GM21390 (cell line): ENCODE results near the gene PCNT.
"Not testable (repeated sequence)": the region's sequence is repeated elsewhere in the genome, so short reads cannot be mapped to it uniquely, and the experiment has no call there.

Experiments used
- ATAC-seq: cut with Tn5 transposase; IDR thresholded peaks from one replicate; pipeline ENCODE4 v1.9.1; 2021; ENCODE audit not compliant: unreplicated experiment

Gene PCNT

DNA sequence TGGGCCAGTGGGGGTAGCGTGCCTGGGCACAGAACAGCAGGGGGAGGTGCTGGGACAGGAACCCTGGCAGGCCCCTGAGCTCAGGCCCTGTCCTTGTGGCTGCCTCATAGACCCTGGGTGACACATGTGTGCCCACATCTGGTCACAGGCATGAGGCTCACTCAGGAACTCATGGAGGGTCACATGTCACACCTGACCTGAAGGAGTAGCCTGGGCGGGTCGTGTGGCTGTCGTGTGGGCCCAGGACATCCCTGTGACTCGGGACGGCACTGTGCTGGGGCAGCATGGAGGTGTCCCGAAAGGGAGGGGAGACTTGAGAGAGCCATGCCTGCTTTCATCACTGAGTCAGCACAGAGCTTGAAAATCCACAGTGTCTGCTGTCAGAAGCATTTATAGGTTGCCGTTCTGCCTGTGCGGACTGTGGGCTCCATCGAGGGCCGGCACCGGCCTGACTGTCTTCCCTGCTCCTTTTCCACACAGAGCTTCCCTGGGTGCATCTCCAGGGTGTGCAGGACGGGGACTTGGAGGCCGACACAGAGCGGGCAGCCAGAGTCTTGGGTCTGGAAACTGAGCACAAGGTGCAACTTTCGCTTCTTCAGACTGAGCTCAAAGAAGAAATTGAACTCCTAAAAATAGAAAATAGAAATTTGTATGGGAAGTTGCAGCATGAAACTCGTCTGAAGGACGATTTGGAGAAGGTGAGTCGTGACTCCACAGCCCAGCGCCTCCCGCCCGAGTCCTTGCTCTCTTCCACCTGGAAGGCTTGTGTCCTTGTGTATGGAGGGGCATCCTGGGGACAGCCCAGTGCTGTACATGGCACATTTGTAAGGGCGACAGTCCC lies 32.8 kb downstream of the PCNT start:
- ATAC-seq, result no peak

DNA sequence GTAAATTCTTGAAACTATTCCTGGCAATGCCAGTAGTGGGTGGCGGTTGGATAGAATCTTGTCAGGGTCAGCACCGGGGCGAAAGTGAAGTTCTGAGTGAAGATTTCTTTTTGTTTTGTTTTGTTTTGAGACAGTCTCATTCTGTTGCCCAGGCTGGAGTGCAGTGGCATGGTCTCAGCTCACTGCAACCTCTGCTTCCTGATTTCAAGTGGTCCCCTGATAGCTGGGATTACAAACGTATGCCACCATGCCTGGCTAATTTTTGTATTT lies 33.3 kb downstream of the PCNT start:
- ATAC-seq, result no peak

DNA sequence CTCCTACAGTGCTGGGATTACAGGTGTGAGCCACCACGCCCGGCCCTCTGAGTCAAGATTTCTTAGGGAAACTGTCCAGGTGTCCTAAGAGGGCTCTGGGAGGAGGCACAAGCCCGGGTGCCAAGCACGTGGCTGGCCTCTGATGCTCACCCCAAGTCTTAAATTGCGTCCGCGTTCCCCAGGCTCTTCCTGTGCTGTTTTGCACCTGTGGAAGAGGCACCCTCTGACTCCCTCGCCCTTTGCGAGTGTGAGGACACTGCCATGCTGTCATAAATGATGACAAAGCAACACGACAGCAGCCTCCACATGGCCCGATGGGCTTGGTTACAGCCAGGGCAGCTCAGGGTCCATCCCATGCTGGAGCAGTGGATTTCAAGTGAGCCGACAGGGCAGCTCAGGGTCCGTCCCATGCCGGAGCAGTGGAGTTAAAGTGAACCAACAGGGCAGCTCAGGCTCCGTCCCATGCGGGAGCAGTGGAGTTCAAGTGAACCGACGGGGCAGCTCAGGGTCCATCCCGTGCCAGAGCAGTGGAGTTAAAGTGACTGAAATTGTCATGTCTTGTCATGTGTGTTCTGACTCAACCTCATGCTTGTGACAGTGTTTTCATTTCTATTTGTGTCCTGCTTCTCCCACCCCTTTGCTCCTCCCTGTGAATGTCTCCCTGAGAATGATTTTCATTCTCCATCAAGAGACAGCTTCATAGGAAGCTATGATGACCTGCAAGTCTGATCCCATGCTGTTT lies 33.9 kb downstream of the PCNT start:
- ATAC-seq, result no peak

DNA sequence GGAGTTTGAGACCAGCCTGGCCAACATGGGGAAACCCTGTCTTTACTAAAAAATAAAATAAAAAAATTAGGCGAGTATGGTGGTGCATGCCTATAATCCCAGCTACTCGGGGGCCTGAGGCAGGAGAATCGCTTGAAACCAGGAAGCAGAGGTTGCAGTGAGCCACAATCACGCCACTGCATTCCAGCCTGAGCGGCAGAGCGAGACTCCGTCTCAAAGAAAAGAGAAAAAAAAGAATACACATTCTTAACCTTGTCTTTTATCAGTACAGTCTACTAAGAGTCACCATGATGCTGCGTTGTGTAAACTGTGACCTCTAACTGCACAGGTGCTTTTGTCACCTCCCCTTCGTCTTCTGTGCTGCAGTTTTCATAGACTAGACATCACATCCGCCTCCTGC lies 37.2 kb downstream of the PCNT start:
- no peak for ATAC-seq

DNA sequence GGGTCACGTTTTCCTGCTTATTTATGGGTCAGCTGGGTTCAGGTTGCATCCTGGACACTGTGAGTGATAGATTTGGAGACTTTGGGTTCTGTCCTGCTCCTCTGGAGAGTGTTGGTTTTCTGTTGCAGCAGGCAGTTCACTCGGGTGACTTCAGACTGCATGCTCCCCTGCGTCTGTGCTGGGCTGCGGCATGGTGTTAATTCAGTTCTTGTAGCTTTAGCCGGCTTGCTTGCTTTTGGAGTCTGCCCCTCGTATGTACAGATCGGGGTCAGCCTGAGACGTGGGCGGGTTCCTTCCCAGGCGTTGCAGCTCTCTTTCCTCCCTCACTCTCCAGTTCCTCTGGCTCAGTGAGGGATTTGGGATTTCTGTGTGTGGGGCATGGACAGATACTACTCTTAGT lies 38.0 kb downstream of the PCNT start:
- no peak for ATAC-seq

DNA sequence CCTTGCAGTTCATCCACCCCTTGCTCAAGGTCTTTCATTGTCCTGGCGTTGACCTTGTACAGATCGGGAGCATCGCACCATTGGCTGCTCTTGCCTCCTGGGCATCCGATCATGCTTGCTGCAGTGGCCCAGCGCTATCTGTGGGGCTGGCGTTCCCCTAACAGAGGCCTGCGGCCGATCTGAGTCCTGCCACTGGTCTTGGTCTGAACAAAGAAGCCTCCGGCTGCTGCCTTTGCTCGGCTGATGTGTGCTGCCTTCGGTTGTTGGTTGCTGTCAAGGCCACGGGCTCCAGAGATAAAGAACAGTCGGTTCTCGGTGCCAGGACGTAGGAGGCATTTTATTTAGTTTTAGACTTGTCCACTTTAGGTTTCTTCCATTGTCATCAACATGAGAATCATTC lies 39.0 kb downstream of the PCNT start:
- ATAC-seq, result no peak

DNA sequence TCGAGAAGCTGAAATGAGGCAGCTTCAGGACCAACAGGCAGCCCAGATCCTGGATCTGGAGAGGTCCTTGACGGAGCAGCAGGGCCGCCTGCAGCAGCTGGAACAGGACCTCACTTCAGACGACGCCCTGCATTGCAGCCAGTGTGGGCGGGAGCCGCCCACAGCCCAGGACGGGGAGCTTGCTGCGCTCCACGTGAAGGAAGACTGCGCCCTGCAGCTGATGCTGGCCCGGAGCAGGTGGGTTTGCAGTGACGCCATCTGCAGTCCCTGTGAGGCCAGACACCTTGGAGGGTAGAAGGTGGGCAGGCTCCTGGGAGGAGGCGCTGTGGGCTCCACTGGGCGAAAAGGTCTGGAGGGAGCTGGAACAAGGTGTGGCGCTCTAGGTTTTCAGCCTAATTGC lies 39.7 kb downstream of the PCNT start:
- no peak for ATAC-seq

DNA sequence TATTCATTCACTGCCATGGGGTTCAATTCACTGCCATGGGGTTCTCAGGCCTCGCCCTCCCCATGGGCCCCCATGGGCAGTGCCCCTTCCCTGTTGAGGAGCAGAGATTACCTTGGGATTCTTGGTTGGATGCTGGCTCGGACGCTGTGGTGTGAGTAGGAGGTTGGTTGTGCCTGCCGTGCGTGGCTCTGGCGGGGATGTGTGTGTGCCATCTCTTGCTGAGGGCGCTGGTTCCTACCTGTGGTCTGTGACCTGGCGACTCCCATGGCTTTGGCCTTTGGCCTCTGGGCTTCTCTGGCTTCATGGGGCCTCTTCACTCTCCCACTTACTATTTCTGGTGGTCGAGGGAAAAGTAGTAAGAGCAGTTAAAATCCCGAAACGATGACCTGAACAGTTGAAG lies 42.1 kb downstream of the PCNT start:
- ATAC-seq, result no peak

DNA sequence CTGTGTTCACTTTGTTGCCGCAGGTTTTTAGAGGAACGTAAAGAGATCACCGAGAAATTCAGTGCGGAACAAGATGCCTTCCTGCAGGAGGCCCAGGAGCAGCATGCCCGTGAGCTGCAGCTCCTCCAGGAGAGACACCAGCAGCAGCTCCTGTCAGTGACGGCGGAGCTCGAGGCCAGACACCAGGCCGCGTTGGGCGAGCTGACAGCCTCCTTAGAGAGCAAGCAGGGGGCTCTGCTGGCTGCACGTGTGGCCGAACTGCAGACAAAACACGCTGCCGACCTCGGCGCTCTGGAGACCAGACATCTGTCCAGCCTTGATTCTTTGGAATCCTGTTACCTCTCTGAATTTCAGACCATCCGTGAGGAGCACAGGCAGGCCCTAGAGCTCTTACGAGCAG lies 42.6 kb downstream of the PCNT start:
- no peak for ATAC-seq

DNA sequence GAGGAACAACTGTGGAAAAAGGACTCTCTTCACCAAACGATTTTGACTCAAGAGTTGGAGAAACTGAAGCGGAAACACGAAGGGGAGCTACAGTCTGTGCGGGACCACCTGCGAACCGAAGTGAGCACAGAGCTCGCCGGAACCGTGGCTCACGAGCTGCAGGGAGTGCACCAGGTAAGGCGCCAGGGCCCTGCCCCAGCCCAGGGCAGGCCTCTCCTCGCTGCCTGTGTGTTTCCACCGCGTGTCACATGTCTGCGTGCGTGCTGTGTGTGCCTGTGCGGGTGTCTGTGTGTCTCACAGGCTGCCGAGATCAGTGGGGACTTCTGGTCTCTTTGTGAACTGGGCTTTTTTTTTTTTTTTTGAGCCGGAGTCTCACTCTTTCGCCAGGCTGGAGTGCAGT lies 43.0 kb downstream of the PCNT start:
- no peak for ATAC-seq

DNA sequence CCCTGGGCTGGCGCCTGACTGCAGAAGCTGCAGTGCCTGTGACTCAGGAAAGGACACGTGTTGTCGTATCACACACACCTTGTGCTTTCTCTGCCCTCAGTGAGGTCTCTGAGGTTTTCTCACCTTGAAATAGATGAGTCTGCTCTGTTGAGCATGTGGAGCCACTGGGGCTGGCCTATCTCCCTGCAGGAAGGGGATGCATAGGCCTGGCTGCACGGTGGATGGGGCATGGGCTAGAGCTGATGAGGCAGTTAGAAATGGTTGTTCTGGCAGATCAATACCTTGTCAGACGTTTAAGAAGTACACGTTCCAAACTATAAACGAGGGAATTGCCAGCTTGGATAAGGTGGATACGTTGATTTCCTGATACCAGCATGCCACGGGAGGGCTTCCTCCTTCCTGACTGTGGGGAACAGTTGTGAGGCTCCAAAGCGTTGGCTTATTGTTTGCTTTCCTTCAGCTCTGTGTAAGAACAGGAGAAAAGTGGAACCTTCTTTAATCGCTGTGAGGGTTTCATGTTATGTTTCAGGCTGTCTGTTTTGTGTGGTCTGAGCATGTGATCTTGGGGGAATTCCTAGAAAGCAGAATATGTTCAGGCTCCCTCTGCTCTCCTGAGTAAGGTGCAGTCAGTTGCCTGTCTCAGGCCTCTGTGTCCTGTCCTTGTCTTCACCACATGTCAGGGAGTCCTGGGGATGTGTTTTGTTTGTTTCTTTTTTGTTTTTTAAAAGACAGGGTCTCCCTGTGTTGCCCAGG lies 44.8 kb downstream of the PCNT start:
- no peak for ATAC-seq

DNA sequence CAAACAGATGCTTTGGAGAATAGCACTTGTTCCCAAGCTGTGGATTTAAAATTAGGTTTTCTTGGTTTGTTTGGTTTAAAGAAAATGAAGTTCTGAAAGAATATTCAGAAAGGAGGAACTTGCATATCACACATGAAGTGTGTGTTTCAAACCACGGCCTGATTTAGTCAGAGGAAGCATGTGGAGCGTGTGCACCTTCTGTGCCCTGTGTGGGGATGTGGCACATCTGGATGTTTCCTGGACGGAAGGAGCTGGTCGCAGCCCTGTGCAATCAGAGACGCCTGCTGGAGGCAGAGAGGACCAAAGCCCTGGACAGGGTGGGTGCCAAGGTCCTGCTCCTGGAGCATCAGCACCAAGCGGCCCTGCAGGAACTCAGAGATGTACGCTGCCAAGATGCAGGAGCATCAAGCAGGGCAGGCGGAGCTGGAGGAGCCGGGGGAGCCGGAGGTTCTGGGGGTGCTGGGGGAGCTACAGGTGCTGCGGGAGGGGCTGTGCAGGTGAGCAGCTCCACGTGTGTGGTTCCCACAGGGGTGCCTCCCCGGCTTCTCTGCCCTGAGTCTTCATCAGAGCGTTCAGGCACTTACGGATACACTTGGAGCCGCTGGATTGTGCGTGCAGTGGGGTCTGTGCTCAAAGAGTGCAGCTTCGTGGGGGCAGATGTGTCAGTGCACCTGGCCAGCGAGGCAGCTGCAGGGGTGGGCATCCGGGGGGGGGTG lies 45.7 kb downstream of the PCNT start:
- no peak for ATAC-seq

DNA sequence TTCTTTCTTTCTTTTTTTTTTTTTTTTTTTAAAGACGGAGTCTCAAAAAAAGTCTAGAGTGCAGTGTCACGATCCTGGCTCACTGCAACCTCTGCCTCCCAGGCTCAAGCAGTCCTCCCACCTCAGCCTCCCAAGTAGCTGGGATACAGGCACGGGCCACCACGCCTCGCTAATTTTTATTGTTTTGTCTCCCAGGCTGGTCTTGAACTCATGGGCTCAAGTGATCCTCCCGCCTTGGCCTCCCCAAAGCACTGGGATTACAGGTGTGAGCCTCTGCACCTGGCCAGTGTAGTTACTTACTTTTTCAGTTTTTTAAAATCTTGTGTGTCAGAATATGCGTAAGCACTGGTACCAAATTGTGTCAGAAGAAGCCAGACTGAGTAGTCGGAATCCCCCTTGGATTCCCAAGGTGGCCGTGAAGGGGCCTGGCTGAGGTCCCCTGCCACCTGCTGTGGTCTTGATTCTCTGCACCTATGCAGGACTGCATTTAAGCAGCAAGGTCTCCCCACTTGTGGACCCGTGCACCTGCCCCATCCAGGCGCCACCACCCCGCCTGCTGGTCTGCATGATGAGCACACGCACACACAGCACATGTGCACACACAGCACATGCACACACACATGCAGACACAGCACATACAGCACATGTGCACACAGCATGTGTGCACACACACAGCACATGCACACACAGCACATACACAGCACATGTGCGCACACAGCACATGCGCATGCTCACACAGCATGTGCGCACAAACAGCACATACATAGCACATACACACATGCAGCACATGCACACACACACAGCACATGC lies 47.5 kb downstream of the PCNT start:
- ATAC-seq, result no peak

DNA sequence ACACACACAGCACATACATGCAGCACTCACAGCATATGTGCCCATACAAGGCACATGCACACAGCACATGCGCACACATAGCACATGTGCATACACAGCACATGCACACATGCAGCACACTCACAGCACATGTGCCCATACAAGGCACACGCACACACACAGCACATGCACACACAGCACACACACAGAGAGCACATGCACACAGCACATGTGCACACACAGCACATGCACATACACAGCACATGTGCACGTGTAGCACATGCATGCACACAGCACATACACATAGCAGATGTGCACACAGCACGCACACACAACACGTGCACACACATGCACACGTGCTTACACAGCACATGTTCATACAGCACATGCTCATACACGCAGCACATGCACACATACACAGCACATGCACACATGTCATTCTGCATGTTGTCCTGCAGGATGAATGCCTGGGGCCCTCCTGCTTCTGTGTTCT lies 48.1 kb downstream of the PCNT start:
- no peak for ATAC-seq

DNA sequence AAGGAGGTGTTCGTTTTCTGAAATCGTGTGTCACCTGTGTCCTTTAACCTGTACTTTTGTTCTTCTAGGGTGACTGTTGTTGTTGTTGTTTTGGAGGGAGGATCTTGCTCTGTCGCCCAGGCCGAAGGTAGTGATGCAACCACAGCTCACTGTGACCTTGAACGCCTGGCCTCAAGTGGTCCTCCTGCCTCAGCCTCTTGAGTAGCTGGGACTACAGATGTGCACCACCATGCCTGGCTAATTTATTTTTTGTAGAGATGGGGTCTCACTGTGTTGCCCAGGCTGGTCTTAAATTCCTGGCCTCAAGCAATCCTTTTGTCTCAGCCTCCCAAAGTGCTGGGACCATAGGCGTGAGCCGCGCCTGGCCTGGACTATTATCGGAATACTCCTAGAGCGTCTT lies 49.0 kb downstream of the PCNT start:
- ATAC-seq, result not testable (repeated sequence)

DNA sequence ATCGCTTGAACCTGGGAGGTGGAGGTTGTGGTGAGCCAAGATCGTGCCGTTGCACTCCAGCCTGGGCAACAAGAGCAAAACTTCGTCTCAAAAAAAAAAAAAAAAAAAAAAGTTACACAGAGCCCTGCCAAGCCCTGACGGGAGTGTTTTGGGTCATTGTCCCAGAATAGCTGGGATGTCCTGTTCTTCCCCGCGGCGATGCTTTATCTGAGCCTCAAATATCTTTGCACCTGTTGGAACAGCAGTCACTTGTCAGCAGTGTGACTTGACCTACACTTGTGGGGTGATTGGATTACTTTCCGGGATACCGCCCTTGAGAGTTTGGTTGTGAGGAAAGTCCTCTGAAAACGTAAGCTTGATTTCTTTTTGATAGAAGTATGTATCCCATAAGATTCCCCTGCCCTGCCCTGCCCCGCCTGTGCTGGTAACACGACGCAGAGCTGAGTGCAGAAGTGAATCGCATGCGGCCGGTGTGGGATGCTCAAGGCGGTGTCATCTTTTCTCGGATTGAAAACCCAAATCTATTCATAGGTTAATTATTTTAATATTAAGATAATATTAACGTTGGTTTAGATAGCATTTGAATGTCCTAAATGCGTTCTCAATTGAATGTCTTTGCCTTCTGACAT lies 50.9 kb downstream of the PCNT start:
- ATAC-seq, result no peak

DNA sequence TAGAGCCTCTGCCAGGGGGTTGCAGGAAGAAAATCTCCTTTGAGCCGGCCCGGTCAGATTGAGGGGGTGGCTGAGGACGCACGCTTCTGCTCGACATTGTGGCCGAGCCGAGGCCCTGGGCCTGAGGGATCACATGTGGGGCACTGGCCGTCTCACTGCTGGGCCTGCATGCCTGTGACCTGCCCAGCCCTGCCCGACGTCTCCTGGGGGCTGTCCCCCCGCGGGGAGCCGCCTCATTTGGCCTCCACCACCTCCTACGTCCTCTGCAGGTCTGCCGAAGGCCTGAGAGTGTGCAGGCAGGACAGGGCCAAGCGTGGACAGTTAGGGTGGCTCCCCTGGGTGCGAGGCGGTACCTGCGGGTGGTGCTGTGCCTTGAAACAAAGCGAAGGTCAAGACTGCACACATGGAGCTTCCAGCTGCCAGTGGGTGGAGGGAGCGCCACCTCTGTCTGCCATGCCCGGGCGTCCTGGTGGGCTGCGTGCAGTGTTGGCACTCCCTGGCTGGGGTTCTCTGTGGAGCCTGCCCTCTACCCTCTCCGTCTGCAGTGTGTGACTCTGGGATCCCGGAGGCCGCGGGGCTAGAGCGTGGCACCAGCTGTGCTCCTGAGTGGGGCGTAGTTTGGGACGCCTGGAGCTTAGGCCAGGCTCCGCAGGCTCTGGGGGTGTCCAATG lies 51.7 kb downstream of the PCNT start:
- no peak for ATAC-seq

DNA sequence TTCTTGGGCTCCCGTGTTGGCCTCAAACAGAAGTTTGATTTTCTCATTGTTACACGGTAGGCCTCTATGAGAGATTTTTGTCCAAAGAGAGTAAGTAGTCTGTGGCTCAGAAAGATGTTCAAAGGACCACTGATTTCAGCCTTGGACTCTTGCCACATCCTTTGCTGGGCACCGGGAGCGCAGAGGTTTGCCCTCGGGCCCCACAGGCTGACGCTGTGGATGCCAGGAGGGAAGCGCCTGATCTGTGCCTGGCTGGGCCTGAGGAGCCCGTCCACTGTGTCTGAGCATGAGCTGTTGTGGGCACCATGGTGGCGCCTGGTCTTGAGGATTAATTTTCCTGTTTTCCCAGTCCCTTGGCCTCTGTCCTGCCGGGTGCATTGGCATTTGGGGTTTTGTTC lies 52.3 kb downstream of the PCNT start:
- ATAC-seq, result no peak

DNA sequence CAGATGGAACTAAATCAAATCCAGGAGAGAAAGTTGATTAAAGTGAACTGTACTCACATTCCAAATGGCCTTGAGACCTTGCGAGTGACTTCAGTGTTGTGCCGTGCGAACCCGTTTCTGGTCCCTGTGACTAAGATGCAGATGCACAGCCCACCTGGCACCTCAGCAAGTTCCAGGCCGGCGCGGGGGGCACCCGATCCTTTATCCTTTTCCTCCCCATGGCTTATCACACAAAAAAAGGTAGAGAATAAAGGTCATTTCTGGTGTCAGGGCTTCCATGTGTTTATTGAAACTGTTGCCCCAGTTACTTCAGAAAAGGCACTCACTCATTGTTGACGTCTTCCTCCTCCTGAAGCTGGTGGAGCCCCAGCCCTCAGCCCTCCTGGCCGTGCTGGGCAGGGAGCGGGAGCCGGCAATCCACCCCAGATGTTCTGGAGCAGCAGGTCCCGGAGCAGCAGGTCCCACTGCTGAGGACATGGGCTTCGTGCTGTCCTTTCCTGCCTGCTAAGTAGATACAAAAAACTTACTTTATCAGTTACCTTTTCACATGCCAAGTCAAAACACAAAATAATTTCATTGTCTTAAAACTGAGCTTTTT lies 53.0 kb downstream of the PCNT start:
- no peak for ATAC-seq
